ENCODE data around the gene LEKR1.

Gene LEKR1

DNA sequence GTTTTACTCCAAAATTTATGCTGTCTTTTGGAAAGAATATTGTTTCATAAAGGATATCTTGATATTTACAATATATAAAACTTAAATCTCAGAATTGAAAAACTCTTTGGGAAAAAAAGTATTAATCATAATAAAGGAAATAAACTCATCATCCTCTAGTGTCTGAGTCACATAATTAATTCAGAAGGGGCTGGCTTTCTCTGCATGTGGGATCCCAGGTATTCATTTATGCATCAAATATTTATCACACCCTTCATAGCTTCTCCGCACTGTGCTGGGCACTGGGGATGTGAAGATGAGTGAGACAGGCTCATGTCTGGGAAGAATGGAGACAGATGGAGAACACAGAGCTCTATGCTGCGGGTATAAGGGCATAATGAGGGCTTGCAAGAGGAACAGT lies 268.1 kb downstream of the LEKR1 start:
- Histone ChIP-seq H3K4me1 (ENCODE audit: insufficient read depth, low read length) (peaks cover 1% of the 10 kb centered on the region), H3K4me3 (ENCODE audit: low read length) (no peak overlapping the region), H2AFZ (ENCODE audit: low read depth, low read length) (no peak overlapping the region), H3K36me3 (ENCODE audit: insufficient read depth, low read length) (no peaks in the 10 kb centered on the region), H3K27me3 (ENCODE audit: insufficient read depth, low read length) (peaks cover 11% of the 10 kb centered on the region), H3K9me3 (ENCODE audit: low read length) (no peaks in the 10 kb centered on the region)

DNA sequence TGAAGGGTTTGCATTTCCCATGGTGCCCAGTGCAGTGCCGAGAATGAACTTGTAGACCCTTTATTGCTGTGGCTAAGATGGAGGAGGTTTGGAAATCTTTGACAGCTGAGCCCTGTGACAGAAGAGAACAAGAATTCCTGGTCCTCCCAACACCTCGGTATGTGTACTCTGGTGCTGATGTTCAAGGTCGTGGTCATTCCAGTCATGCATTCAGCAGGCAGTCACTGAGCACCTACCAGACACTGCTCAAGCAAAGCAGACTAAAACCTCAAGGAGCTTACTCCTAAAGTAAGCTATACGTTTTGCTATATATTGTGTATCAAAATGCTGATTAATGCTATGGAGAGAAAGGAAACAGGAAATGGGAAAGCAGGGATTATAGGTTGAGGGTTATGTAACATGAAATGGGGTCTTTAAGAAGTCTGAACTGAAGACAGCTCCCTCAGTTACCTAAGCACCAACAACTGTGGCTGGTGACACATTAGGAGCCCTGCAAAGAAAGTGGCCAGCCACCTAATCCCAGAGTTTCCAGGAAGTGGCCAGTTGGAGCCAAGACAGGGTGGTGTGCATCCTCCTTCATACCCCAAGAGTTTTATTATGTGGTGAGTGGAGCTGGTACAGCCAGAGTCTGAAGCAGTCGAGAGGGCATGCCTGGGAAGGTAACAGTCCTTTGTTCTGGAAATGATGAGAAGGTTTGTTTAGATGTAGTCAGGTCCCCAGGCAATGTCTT lies 268.8 kb downstream of the LEKR1 start:
- Histone ChIP-seq H2AFZ (ENCODE audit: low read depth, low read length) (no peak overlapping the region), H3K9me3 (ENCODE audit: low read length) (no peaks in the 10 kb centered on the region), H3K4me3 (ENCODE audit: low read length) (no peak overlapping the region), H3K36me3 (ENCODE audit: insufficient read depth, low read length) (no peaks in the 10 kb centered on the region), H3K4me1 (ENCODE audit: insufficient read depth, low read length) (no peaks in the 10 kb centered on the region), H3K27me3 (ENCODE audit: insufficient read depth, low read length) (peaks cover 11% of the 10 kb centered on the region)

Data from neuron (in vitro differentiated cells).